Lower leg skin (tissue), 4 donors: ENCODE data around the gene MTG1. TPM values are rescaled to one million over a fixed set of nuclear protein-coding genes. Genes with fewer than 3 reads are reported as not detected.

Experiments used
- DNase-seq, 2 donors: peaks; one replicate each; pipeline ENCODE4 v3.0.0-alpha.2; 2019; ENCODE audit warnings: low spot score in 2 of 2
- H3K4me3 ChIP-seq: fragments of 200-600 bp; sonication (generic); 2 replicates; pipeline ENCODE4 v1.5.1; 2017; ENCODE audit warnings: mild to moderate bottlenecking, low read depth; ENCODE audit not compliant: poor library complexity, severe bottlenecking
- CTCF ChIP-seq, 3 donors: fragments of 450-650 bp; IDR thresholded peaks; one replicate each; pipeline ENCODE4 v1.5.1; 2016; ENCODE audit warnings: antibody characterized with exemption in 3 of 3, mild to moderate bottlenecking in 3 of 3, moderate library complexity in 2 of 3
- POLR2A ChIP-seq, 2 donors: fragments of 450-650 bp; IDR thresholded peaks; one replicate each; pipeline ENCODE4 v1.6.1; 2016 to 2017; ENCODE audit warnings: antibody characterized with exemption in 2 of 2, mild to moderate bottlenecking in 1 of 2, moderate library complexity in 1 of 2
- WGBS, 2 donors: methylation state at CpG; one replicate each; pipeline ENCODE4 v1.1.5; 2018; 5-methylcytosine and 5-hydroxymethylcytosine counted together
- intact Hi-C: fragments of 100-400 bp; cut with DNase I; formaldehyde crosslinking; loops from one replicate; pipeline ENCODE4 v1.15.0; 2023; ENCODE audit warnings: low total_unique reads
- total RNA-seq, 4 donors: library from RNA; depleted of rRNA; stranded (reverse); fragments of >200 nt; gene quantifications; one replicate each; pipeline ENCODE4 v1.1.0, GENCODE V29; 2016

Gene MTG1
- total RNA-seq, 4 donors from 2014 or later, result 16.4 to 36.0 (median 25.6) TPM

- WGBS, 2 donors, result 24 to 44% methylated on average over 6 to 9 of the region's 9 CpGs
- DNase-seq, result no peak
- intact Hi-C loops, result no loop called here
- TF ChIP-seq POLR2A (IDR thresholded peaks at IDR 0.05), result no peak
- TF ChIP-seq CTCF (IDR thresholded peaks at IDR 0.05), result no peak
- no peak overlapping the region for H3K4me3 ChIP-seq
Observed at GRCh38 chr10:133349577-133350011, 44.4 kb upstream of the MTG1 start.

- TF ChIP-seq POLR2A (IDR thresholded peaks at IDR 0.05) (no peak), CTCF (IDR thresholded peaks at IDR 0.05) (no peak)
- DNase-seq, result no peak
- WGBS, 2 donors, result 74 to 78% methylated on average over 9 to 11 of the region's 12 CpGs
- intact Hi-C loops, result no loop called here
- H3K4me3 ChIP-seq, result no peak overlapping the region
Observed at GRCh38 chr10:133350283-133350949, 43.5 kb upstream of the MTG1 start.

- WGBS, 2 donors, result 45 to 58% methylated on average over 6 to 10 of the region's 13 CpGs
- intact Hi-C loops, result no loop called here
Observed at GRCh38 chr10:133350950-133351329, 43.0 kb upstream of the MTG1 start.

DNA sequence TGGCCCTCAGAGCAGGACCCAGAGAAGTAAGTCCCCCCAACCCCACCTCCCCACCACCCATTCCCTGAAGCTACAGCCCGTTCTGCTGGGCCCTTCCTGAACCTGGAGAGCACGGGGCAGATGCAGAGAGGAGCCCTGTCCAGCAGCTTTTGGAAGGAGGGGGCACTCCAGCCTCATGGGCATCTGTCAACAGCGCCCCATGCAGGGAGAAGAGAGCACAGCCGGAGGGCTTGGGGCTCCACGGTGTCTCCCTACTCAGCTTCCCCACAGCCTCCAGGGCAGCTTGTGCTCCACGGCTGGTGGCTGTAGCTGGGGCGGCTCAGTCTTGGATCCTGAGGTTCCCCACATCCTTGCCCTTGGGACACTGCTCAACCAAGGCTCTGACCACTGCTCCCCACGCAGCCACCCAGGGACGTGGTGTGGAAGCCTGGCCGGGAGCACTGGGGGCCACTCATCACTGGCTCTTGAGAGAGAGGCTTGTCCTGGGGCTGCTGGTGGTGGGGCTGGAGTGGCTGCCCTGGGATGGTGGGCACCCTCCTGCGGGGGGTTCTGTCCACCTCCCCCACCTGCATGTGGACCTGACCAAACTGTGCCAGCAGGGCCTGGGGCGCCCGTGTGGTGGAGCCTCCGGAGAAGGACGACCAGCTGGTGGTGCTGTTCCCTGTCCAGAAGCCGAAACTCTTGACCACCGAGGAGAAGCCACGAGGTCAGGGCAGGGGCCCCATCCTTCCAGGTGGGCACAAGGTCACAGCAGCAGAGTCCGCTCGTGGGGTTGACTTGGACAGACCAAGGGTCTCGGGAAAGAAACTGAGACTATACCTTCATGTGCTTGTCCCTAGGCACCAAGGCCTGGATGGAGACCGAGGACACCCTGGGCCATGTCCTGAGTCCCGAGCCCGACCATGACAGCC, 42.3 kb upstream of the MTG1 start:
- no peak overlapping the region for H3K4me3 ChIP-seq
- no peak for DNase-seq
- intact Hi-C loops, result no loop called here
- TF ChIP-seq POLR2A (IDR thresholded peaks at IDR 0.05) (no peak), CTCF (IDR thresholded peaks at IDR 0.05) (no peak)
- 66 to 86% methylated on average over 14 to 20 of the region's 24 CpGs for WGBS, 2 donors

More at GRCh38 chr10:133350950-133351329, 43.0 kb upstream of the MTG1 start:
- DNase-seq, result no peak
- no peak for TF ChIP-seq POLR2A (IDR thresholded peaks at IDR 0.05)
- TF ChIP-seq CTCF (IDR thresholded peaks at IDR 0.05), result no peak
- H3K4me3 ChIP-seq, result no peak overlapping the region

- no peak for DNase-seq
- WGBS, 2 donors, result 57 to 60% methylated on average over 15 to 16 of the region's 16 CpGs
- intact Hi-C loops, result no loop called here
- no peak for TF ChIP-seq CTCF (IDR thresholded peaks at IDR 0.05)
- no peak for TF ChIP-seq POLR2A (IDR thresholded peaks at IDR 0.05)
- no peak overlapping the region for H3K4me3 ChIP-seq
Observed at GRCh38 chr10:133353202-133353959, 40.6 kb upstream of the MTG1 start.
